Liver (tissue), 9 donors: ENCODE results near the gene LDOC1. TPM values are rescaled to one million over a fixed set of nuclear protein-coding genes. Genes with fewer than 3 reads are reported as not detected.
A peak's percentile ranks its signal among the peaks of the same experiment; 100 is the strongest.

Experiments used
- DNase-seq: peaks from one replicate; pipeline ENCODE4 v3.0.0-alpha.2; 2017; ENCODE audit warnings: low spot score
- H3K27ac ChIP-seq, 2 donors: one replicate each; pipeline ENCODE4 v1.7.0; 2013; ENCODE audit warnings: inconsistent platforms in 2 of 2, low read length in 2 of 2, control low read depth in 1 of 2, low read depth in 1 of 2, mild to moderate bottlenecking in 1 of 2
- H3K27me3 ChIP-seq, 4 donors: one replicate each; pipeline versions ENCODE4 v1.6.1 to v1.7.0; 2013; ENCODE audit warnings: low read length in 3 of 4, inconsistent platforms in 1 of 4, mild to moderate bottlenecking in 1 of 4, moderate library complexity in 1 of 4; ENCODE audit not compliant: control insufficient read depth in 4 of 4, insufficient read depth in 4 of 4
- H3K36me3 ChIP-seq, 4 donors: one replicate each; pipeline versions ENCODE4 v1.6.1 to v1.7.0; 2013; ENCODE audit warnings: low read length in 3 of 4, mild to moderate bottlenecking in 3 of 4, low read depth in 1 of 4, moderate library complexity in 1 of 4; ENCODE audit not compliant: control insufficient read depth in 4 of 4, insufficient read depth in 3 of 4
- H3K4me1 ChIP-seq, 4 donors: one replicate each; pipeline versions ENCODE4 v1.6.1 to v1.7.0; 2013; ENCODE audit warnings: low read length in 3 of 4, mild to moderate bottlenecking in 3 of 4, moderate library complexity in 1 of 4; ENCODE audit not compliant: control insufficient read depth in 4 of 4, insufficient read depth in 4 of 4
- H3K4me3 ChIP-seq, 3 donors: one replicate each; pipeline versions ENCODE4 v1.6.1 to v1.7.0; 2013; ENCODE audit warnings: low read length in 3 of 3, control low read depth in 1 of 3, low read depth in 1 of 3, mild to moderate bottlenecking in 1 of 3
- H3K9ac ChIP-seq, 2 donors: one replicate each; pipeline ENCODE4 v1.7.0; 2013; ENCODE audit warnings: low read length in 2 of 2, mild to moderate bottlenecking in 2 of 2, moderate library complexity in 2 of 2, control low read depth in 1 of 2, low read depth in 1 of 2
- H3K9me3 ChIP-seq, 4 donors: one replicate each; pipeline versions ENCODE4 v1.6.1 to v1.7.0; 2013; ENCODE audit warnings: low read length in 3 of 4; ENCODE audit not compliant: control insufficient read depth in 4 of 4
- FOXA1 ChIP-seq: IDR thresholded peaks from 2 replicates; pipeline ENCODE4 v1.6.1; 2016; ENCODE audit warnings: antibody characterized with exemption
- HNF4A ChIP-seq, 2 donors: conservative IDR thresholded peaks; 2 replicates each; pipeline ENCODE4 v1.6.1; 2016; ENCODE audit warnings: antibody characterized with exemption in 2 of 2, mild to moderate bottlenecking in 2 of 2
- HNF4G ChIP-seq: IDR thresholded peaks from 2 replicates; pipeline ENCODE4 v1.6.1; 2016; ENCODE audit warnings: antibody characterized with exemption
- MAX ChIP-seq: IDR thresholded peaks from 2 replicates; pipeline ENCODE4 v1.6.1; 2016; ENCODE audit warnings: antibody characterized with exemption
- NR2F2 ChIP-seq: IDR thresholded peaks from 2 replicates; pipeline ENCODE4 v1.6.1; 2016; ENCODE audit warnings: antibody characterized with exemption
- RAD21 ChIP-seq, 2 donors: IDR thresholded peaks; 2 replicates each; pipeline ENCODE4 v1.6.1; 2016; ENCODE audit warnings: antibody characterized with exemption in 2 of 2, mild to moderate bottlenecking in 2 of 2
- REST ChIP-seq: IDR thresholded peaks from 2 replicates; pipeline ENCODE4 v1.6.1; 2016; ENCODE audit warnings: antibody characterized with exemption, mild to moderate bottlenecking
- RXRA ChIP-seq, 2 donors: IDR thresholded peaks; 2 replicates each; pipeline ENCODE4 v1.6.1; 2017 to 2018; ENCODE audit warnings: antibody characterized with exemption in 2 of 2, mild to moderate bottlenecking in 1 of 2
- SP1 ChIP-seq: IDR thresholded peaks from 2 replicates; pipeline ENCODE4 v1.6.1; 2018; ENCODE audit warnings: antibody characterized with exemption, mild to moderate bottlenecking
- TAF1 ChIP-seq: conservative IDR thresholded peaks from 2 replicates; pipeline ENCODE4 v1.6.1; 2016; ENCODE audit warnings: antibody characterized with exemption, mild to moderate bottlenecking
- YY1 ChIP-seq: IDR thresholded peaks from 2 replicates; pipeline ENCODE4 v1.6.1; 2016; ENCODE audit warnings: antibody characterized with exemption, mild to moderate bottlenecking
- ZBTB33 ChIP-seq: IDR thresholded peaks from 2 replicates; pipeline ENCODE4 v1.6.1; 2016; ENCODE audit warnings: antibody characterized with exemption
- WGBS: extraction: QIAGEN DNeasy Blood & Tissue Kit; methylation state at CpG from one replicate; pipeline ENCODE4 v1.1.7; 2013; 5-methylcytosine and 5-hydroxymethylcytosine counted together
- polyA plus RNA-seq, 2 donors: library from polyadenylated mRNA; stranded (reverse) in 1 of 2; unstranded in 1 of 2; fragments of 200-250 nt in 1 of 2; fragments of >200 nt in 1 of 2; fragmentation: Nextera tagmentation in 1 of 2; extraction: Ambion mirVana in 1 of 2; gene quantifications; one replicate each; pipeline versions ENCODE4 v1.2.1 to v1.2.3, GENCODE V29; 2013 to 2015
- total RNA-seq, 2 donors: library from RNA; depleted of rRNA; stranded (reverse); fragments of >200 nt; gene quantifications; one replicate each; pipeline ENCODE4 v1.2.3, GENCODE V29; 2014
- donor health status: healthy.
- donor health status: healthy.
- donor health status: healthy.
- donor health status: healthy.
- donor health status: healthy.

Gene LDOC1
- total RNA-seq (10 to 100 TPM in 1 of 2 donors, under 1 TPM in 1; 0.59 to 12.9 TPM), polyA plus RNA-seq (1 to 10 TPM; 2.8 to 2.9 TPM)

GRCh38 chrX:141176586-141177451 lies at the start of gene LDOC1:
Gene LDOC1 (minus strand): TSS chrX:141177129. CDS start chrX:141177021, 108 bp downstream.
- H3K4me1 ChIP-seq, result peaks cover 0 to 2% (median 0%) of the 10 kb centered on the region in 4 donors
- no peak within 1 kb of the TSS for H3K9ac ChIP-seq
- WGBS, result 6% methylated on average over 83 of the region's 83 CpGs
- peak; percentile 78 for DNase-seq
- peak within 1 kb of the TSS in 2 of 3 donors; percentile 40 to 45 for H3K4me3 ChIP-seq
- H3K27ac ChIP-seq, result no peak within 1 kb of the TSS
- no peaks in the 10 kb centered on the region for H3K9me3 ChIP-seq
- no peak for TF ChIP-seq HNF4G
- H3K36me3 ChIP-seq, result no peaks in the 10 kb centered on the region
- H3K27me3 ChIP-seq, result no peaks in the 10 kb centered on the region

GRCh38 chrX:141221611-141222010 lies 44.7 kb upstream of the LDOC1 start:
- no peak for DNase-seq
- H3K27ac ChIP-seq, result no peak overlapping the region
- H3K36me3 ChIP-seq, result no peaks in the 10 kb centered on the region
- TF ChIP-seq SP1, result no peak
- no peak for TF ChIP-seq FOXA1
- TF ChIP-seq REST, result no peak
- TF ChIP-seq YY1, result no peak
- no peak for TF ChIP-seq NR2F2
- no peak for TF ChIP-seq HNF4G
- no peak for TF ChIP-seq RXRA (IDR thresholded peaks at IDR 0.05)
- no peak for TF ChIP-seq MAX
- no peak for TF ChIP-seq ZBTB33
- no peak for TF ChIP-seq RAD21 (IDR thresholded peaks at IDR 0.05)
- TF ChIP-seq HNF4A (conservative IDR thresholded peaks at IDR 0.05), result no peak
- no peak for TF ChIP-seq TAF1
- no peaks in the 10 kb centered on the region for H3K4me1 ChIP-seq
- no peak overlapping the region for H3K4me3 ChIP-seq
- no peaks in the 10 kb centered on the region for H3K27me3 ChIP-seq
- H3K9me3 ChIP-seq, result no peaks in the 10 kb centered on the region
- no peak overlapping the region for H3K9ac ChIP-seq
- 80% methylated on average over 2 of the region's 2 CpGs for WGBS
